Adrenal gland (tissue), 5 donors: ENCODE results near the gene CENPF.

Experiments
- CTCF ChIP-seq, 6 experiments: fragments of 450-650 bp in 4 of 6; fragments of 200-600 bp in 2 of 6; sonication (generic) in 1 of 6; IDR thresholded peaks; 1 replicate in 5 of 6; 2 replicates in 1 of 6; pipeline versions ENCODE4 v1.5.1 to v1.8.0; 2016 to 2021; ENCODE audit warnings: antibody characterized with exemption in 6 of 6, mild to moderate bottlenecking in 2 of 6, moderate library complexity in 1 of 6
- POLR2A ChIP-seq, 2 donors: fragments of 450-650 bp; IDR thresholded peaks; one replicate each; pipeline ENCODE4 v1.6.1; 2017; ENCODE audit warnings: antibody characterized with exemption in 2 of 2, mild to moderate bottlenecking in 2 of 2, moderate library complexity in 1 of 2
- donor health status: DM: no; HTN: no; CAD: no.

- TF ChIP-seq CTCF (IDR thresholded peaks at IDR 0.05) (no peak), POLR2A (IDR thresholded peaks at IDR 0.05) (no peak)
These were observed 33.4 kb downstream of the CENPF start for GRCh38 chr1:214636436-214636835.
